Right ventricle myocardium superior (tissue), 1 donor: ENCODE results near the gene PIAS4. TPM values are rescaled to one million over a fixed set of nuclear protein-coding genes. Genes with fewer than 3 reads are reported as not detected.

Experiments
- ATAC-seq: fragments of 200-7000 bp; cut with Tn5 transposase; one replicate; pipeline ENCODE4 v1.9.1; 2020; ENCODE audit warnings: mild to moderate bottlenecking; ENCODE audit not compliant: poor library complexity
- DNase-seq: peaks from one replicate; pipeline ENCODE4 v3.0.0-alpha.2; 2020
- intact Hi-C: fragments of 100-400 bp; cut with DNase I; formaldehyde crosslinking; loops from one replicate; pipeline ENCODE4 v1.11.2; 2022
- total RNA-seq: library from RNA; stranded (reverse); fragmentation: NEBNext Ultra II Directional; extraction: Animal tissue kit (Norgen Biotek cat#: 25700); gene quantifications from one replicate; pipeline ENCODE4 v1.2.1, GENCODE V29; 2021
- donor health status: DM: no; HTN: yes; CAD: no; lungs with severe emphysema.

The PIAS4 gene
- total RNA-seq, 1 donor from 2014 or later = 16.7 TPM

DNA sequence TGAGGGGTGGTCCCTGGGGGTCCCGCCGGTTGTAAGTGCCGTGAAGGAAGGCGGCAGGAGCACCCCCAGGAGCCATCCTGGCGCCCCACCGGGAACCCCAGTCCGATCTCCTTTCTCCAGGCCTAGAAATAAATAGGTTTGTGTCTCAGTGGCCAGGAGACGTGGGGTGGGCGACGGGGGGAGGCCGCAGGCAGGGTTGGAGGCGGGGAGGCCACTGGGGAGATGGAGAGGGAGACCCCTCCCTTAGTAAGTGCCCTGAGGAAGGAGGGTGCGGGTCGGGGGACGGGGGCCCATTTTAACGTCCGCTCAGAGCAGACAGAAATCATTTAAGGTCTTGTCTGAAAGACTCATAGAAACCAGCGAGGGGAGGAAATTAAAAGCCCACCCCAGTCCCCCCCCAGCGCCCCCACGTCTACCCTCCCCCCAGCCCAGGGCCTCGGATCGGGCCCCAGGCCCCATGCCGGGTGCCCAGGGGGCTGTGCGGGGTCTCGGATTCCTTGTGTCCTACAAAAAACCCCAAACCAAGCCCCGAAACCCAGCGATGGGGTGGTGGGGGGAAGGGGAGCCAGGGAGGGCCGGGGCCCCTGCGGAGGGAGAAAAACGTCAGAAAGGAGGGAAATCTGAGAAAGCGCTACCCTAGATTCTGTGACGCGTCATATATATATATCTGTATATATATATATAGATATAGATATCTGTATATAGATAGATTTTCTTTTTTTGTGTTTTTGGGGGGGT lies 39.6 kb downstream of the PIAS4 start:
- no peak for DNase-seq
- intact Hi-C loops = no loop called here
- ATAC-seq = no peak

DNA sequence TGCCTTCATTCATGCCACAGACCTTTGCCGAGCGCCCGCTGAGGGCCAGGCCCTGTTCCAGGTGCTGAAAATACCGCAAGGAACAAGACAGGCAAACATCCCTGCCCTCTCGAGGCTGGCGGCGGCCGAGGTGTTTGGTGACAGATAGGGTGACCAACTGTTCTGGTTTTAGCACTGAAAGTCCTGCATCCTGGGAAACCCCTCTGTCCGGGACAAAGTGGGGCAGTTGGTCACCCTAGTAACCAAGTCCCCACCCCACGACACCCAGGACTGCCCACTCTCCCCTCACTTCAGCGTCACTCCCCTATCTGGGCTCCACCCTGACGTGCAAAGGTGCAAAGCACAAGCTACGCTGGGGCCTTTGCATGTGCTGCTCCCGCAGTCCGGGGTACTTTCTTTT lies 41.9 kb downstream of the PIAS4 start:
- ATAC-seq (peak; percentile 80), DNase-seq (peak; percentile 77)
- intact Hi-C loops = no loop called here

DNA sequence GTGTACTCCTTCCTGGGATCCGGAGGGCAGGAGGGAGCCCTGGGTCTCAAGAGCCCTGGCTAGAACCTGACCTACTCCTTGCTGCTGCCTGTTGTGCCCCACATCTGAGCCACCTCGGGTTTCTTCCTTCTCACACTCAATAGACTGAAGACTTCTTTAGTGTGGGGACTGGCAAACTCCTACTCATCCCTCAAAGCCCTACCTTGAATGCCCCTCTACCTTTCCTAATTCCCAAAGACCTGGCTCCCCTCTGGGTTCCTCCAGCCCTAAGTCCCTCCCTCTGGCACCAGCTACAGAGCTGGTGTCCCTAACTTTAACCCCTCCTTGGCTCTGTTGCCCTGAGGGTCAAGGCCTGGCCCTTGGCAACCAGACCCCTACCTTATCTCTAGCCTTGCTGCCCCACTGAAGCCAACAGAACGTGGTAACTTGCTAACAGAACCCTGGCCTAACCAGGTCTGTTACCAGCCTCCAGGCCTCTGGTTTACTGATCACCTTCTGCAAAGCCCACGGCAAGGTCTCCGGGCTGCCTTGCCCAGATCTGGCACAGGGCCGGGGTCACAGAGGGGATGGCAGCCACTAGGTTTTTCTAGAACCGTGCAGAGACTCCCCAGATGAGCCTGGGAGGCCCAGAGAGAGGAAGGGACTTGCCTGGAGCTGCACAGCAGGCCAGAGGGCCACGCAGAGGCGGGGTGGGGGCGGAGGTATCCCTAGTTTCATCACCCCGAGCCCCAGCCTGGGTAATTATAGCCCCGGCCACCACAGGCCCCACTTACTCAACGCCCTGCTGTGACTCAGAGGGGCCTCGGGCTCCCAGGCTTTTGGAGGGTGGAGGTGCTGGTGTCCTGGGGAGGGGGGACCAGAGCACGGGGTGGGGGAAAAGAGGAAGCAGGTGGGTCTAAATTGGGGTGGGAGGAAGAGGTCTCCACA lies 43.9 kb downstream of the PIAS4 start:
- intact Hi-C loops = no loop called here
- no peak for DNase-seq
- ATAC-seq = no peak

DNA sequence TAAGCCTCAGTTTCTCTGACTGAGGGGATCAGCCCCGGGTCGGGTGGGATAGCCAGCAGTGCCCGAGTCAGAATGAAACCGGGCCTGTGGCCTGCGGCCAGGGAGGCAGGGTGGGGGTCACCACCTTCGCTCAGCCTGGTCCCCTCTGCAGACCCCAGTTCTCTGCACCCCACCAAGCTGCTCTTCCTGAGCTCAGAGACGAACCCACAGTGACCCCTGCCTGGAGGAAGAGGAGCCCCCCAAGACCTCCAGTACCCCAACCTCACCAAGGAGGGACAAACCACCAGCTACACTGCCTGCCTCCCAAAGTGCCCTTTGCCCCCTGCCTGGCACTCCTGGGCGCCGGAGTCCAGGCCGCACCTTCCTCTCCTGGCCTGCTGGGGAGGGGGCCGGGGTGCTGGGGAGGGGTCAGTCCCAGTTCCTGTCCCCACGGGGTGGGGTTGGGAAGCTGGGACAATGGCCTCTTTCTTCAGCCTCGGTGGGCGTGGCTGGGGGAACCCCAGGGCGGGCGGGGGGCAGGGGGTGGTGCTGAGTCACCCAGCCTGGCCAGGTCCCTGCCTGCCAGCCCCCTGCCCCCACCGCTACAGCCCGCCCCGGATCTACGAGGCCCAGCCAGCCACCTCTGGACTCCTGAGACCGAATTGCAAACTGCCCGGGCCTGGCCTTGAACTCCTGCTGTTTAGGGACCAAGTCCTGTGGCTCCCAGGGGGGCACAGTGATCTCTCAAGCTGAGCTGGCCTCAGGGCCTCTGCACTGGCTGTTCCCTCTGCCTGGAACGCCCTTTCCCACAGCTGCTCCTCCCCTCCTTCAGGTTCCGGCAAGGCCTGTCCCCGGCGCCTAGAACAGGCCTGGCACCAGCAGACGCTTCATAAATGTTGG lies 44.8 kb downstream of the PIAS4 start:
- ATAC-seq = peak; percentile 23
- DNase-seq = peak; percentile 70
- intact Hi-C loops = no loop called here

DNA sequence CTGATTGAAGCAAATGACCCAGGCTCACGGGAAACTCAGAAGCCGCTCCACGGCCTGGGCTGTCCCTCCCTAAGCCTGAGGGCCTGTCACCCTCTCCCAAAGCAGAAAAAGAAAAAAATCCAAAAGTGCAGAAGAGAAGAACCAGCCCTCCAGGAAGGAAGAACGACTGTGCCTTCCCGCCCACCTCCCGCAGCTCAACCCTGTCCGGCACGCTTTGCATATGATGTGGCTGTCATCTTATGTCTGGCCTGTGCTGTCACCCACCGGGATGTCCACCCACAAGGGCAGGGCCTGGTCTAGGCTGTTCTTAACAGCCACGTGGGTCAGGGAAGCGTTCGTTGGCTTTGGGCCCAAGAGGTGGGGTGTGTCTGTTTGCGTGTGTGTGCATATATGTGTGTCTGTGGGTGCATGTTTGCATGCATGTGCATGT lies 45.5 kb downstream of the PIAS4 start:
- ATAC-seq = no peak
- DNase-seq = no peak
- intact Hi-C loops = no loop called here

DNA sequence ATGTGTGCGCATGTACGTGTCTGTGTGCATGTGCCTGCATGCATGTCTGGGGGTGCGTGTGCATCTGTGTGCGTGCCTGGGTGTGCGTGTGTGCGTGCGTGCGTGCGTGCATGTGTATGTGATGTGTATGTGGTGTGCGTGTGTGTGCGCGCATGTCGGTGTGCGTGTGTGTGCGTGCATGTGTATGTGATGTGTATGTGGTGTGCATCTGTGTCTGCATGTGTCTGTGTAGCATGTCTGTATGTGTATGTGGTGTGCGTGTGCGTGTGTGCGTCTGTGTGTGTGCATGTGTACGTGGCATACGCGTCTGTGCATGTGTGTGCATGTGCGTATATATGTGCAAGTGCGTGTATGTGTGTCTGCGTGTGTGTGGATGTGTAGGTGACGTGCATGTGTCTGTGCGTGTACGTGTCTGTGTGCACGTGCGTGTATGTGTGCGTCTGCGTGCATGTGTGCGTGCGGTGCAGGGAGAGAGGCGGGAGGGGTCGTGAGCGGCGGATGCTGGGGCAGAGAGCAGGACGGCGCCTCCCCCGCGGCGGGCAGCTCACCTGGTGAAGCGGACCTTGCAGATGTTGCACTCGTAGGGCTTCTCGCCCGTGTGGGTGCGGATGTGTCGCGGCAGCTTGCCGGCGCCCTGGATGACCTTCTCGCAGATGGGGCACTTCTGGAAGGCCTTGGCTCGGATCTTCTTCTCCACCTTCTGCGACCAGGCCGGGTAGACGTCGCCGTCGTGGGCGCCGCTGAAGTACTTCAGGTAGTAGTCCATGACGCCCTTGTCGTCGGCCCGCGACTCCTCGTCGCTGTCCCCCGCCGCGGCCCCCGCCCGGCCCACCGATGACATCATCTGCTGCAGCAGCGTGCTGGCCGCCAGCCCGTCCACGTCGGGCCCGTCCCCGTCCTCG lies 46.1 kb downstream of the PIAS4 start:
- DNase-seq (no peak), ATAC-seq (no peak)
- intact Hi-C loops = no loop called here

DNA sequence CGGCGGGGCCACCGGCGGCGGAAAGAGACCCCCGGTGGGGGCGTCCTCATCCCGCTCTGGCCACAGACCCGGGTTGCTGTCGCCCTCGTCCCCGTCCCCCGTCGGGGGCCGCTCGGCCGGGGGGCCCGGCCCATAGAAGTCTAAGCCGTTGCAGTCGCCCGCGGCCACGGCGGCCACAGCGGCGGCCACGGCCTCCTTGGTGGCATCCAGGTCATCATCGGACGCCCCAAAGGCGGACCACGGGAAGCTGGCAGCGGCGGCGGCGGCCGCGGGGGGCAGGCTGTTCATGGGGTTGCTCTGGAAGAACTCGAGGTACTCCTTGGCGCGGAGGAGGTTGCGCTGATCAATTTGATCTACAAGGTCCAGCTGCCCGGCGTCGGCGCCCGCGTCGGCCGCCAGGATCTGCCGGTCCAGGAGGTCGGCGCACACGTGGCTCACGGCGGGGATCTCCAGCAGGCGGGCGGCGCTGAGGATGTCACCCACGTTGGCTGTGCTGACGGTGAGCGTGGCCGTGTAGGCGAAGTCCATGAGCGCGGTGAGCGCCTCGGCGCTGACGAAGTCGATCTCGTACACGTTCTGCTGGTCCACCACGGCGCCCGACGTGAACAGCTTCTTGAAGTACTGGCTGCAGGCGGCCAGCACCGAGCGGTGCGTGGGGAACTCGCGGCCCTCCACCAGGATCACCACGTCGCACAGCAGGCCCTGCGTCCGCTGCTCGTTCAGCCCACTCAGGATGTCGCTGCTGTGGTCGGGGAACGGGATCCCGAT lies 47.1 kb downstream of the PIAS4 start:
- DNase-seq (no peak), ATAC-seq (no peak)
- intact Hi-C loops = no loop called here

DNA sequence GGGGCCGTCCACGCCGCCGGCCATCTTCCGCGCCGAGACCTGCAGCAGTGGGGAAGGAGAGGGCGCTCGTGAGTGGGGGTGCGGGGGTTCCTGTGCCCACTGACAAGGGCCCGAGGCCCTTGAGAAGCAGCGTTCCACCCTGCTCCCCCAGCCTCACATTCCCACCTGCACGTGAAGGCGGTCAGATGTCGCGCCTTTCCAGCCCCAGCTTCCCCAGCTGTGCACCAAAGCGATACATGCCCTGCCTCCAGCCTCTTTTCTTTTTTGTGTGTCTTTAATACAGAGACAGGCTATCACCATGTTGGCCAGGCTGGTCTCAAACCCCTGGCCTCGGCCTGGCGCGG lies 47.6 kb downstream of the PIAS4 start:
- ATAC-seq = no peak
- intact Hi-C loops = no loop called here
- DNase-seq = no peak

DNA sequence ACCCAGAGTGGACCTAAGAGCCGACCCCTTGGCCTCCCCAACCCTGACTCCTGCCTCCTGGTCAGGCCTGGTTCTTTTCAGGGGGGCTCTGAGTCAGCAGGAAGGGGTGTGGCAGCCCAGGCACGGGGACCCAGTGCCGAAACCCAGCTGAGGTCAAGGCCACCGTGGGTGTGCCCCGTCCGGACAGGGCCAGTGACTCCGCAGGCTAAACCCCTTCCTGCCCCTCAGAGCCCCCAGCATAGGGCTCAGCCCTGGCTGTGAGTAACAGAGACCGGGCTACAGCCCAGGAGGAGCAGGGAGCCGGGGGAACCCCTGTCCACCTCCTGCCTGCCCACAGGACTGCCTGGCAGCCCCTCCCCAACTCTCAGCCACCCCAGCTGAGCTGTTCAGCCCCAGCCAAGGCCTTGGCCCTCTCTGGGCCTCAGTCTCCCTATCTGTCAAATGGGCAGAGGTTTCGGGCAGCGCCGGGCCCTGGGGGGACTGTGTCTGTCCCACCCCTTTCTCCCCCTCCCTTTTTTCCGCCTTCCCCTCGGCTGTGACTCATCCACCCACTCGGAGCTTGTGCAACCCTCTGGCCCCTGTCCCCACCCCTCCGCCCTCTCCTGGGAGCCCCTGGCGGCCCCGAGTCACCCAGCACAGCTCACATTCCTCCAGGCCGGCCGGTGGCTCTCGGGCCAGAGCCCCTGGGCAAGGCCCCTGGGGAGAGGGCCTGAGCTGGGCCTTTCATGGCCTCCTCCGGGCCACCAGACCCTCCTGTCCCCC lies 50.6 kb downstream of the PIAS4 start:
- intact Hi-C loops = no loop called here
- ATAC-seq = peak; percentile 62

DNA sequence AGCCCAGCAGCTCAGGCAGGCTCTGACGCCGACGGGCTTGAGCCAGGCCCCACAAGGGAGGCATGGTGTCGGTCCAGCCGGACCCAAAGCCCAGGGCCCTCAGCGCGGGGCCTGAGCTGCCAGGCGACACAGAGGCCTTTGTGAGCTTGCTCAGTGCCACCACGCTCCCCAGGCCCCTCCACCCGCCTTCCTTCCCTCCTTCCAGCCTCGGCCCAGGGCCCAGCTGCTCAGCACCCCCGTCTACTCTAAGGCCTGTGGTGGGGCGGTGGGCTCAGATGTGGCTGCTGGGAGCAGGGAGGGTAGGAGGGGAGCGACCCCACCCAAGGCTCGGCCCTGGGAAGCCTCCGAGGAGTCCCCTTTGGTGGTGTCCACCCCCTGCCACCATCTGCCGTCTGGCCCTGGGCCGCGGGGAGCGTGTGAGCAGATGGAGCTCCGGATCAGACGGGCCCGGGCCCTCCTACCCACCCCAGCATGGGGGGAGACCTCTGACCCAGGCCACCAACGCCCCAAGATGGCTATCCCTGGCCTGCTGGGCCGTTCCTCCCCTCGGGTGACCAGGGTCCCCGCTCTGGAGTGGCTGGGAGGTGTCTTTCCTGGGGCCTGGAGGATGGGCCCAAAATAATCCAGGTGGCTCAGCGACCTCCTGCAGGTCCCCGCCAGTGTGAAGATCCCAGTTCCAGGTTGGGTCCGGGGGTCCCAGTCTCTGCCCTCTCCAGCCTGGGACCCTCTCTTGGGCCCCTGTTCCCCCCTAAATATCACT lies 51.3 kb downstream of the PIAS4 start:
- no peak for DNase-seq
- intact Hi-C loops = no loop called here

More for the DNA sequence above, 50.6 kb downstream of the PIAS4 start:
- peak; percentile 90 for DNase-seq

DNA sequence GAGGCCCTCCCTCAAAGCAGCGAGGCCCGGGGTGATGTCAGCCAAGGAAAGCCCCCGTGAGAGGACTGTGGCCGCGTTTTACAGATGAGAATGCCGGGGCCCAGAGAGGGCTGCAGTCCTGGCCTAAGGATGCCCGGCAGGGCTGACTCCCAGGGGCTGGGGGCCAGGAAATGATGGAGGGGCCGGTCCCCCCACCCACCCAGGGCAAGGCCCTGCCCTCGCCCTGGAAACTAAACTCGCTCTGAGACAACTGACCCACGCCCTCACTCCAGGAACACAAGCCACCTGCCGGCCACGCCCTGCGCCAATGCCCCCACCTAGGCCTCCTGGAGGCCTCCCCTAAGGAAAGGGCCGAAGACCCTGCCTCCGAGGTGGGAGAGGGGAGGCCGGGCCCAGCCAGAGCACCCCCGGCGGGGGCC lies 51.9 kb downstream of the PIAS4 start:
- intact Hi-C loops = no loop called here
- no peak for ATAC-seq
- DNase-seq = no peak

More for the DNA sequence above, 51.3 kb downstream of the PIAS4 start:
- ATAC-seq = peak; percentile 2

DNA sequence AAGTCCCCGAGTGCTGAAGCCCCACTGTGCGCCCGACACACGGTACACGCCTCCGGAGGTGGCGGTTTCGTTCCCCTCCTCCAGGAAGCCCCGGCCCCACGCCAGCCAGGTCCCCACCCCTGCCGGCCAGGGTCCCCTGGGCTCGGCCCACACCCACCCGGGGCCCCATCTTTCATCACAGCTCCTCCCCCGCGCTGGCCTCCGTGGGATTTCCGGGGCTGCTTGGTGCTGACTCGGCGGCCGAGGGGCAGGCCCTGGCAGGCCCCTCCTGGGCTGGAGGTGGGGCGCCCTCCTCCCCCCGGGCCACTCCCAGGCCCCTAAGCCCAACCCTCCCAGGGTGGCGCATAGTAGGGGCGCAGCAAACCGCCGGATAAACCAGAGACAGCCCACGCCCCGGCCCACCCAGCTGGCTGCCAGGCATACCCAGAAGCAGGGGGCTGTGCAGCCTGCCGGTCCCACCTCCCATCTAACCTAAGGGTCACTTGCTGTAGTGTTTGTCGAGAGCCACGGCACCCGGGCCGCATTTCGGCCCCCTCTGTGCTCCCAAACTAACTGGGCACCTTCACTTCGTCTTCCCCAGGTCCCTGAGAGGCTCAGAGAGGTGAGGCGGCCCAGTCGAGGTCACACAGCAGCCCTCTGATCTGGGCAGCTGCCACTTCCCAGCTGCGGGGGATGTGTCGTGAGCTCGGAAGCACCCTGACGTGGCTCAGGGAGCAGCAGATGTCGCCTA lies 52.5 kb downstream of the PIAS4 start:
- peak; percentile 18 for ATAC-seq
- peak; percentile 81 for DNase-seq
- intact Hi-C loops = loop anchor here (5.0 kb wide), 1 partner anchor 43 kb away; no protein-coding TSS in a partner anchor

DNA sequence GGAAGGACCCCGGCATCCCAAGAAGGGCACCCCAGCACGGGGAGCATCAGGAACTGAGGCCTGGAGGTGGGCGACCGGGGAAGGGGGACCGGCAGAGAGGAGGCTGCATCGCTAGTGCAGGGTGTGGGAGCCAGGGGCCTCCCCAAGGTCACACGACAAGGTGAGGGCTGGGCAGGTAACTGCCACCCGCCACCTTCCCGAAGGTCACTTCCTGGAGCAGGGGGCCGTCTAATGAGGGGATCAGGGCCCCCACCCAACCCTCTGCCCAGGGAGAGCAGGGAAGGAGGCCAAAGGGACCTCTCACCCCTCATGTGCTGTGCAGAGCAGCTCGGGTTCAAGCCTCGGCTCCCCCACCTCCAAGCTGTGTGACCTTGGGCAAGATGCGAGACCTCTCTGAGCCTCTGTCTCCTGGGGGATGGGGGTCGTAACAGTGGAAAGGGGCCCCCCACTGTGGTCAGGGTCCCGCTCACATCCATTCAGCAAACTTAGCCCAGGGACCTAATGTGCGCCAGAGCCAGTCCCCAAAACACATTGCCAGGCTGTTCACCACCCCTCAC lies 53.2 kb downstream of the PIAS4 start:
- no peak for ATAC-seq
- DNase-seq = no peak
- intact Hi-C loops = loop anchor here (5.0 kb wide), 1 partner anchor 43 kb away; no protein-coding TSS in a partner anchor

DNA sequence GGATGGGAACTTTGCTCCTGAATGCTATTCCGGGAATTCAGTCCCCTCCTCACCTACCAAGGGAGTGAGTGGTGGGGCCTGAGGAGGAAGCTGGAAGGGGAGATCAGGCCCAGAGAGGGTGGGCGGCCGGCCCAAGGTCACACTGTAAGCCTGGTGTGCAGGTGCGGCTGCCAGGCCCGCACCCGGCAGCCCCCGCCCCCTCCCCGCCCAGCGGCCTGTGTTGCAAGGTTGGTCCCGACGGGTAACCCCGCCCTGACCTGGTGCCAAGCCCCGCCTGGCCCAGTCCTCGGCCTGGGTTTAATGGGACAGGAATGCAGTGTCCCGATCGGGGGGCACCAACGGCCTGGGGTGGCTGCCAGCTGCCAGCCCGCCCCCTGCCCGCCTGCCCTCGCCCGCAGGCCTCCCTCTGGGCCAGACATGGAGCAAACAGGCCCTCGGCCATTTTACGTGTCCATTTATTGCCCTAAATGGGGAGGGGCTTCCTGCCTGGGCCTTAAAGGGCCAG lies 53.7 kb downstream of the PIAS4 start:
- peak; percentile 28 for ATAC-seq
- intact Hi-C loops = loop anchor here (5.0 kb wide), 1 partner anchor 44 kb away; no protein-coding TSS in a partner anchor
- peak; percentile 91 for DNase-seq
